Measurements from ENCODE around the gene HPCAL1. TPM values are rescaled to one million over a fixed set of nuclear protein-coding genes. Genes with fewer than 3 reads are reported as not detected.

HPCAL1 gene
- total RNA-seq, 2 experiments from 2014 or later, result 100 to 105 TPM

GRCh38 chr2:10411557-10411956 lies 108.9 kb downstream of the HPCAL1 start:
- no peak overlapping the region for H3K4me3 Mint-ChIP-seq
- H3K27ac Mint-ChIP-seq, result no peak overlapping the region
- DNase-seq, result no peak
- H3K27me3 Mint-ChIP-seq, result no peaks in the 10 kb centered on the region
- peaks cover 21% of the 10 kb centered on the region for H3K36me3 Mint-ChIP-seq
- H3K4me1 Mint-ChIP-seq, result peaks cover 39% of the 10 kb centered on the region
- H3K9me3 Mint-ChIP-seq, result no peaks in the 10 kb centered on the region

DNA sequence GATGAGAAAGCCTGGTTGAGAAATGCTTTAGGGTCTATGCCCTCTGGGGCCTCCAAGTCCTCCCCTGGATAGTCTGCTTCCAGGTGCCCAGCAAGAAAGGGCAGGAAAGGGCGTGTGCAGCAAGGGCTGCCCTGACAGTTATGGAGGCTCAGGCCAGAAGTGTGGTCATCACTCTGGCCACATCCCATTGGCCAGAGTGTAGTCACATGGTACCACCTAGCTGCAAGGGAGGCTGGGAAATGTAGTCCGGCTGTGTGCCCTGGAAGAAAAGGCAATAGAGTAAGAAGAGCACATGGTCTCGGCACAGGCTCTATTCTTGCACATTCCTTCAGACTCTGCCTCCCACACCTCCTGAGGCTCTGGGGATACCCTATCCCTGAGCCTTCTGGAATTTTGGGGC lies 109.7 kb downstream of the HPCAL1 start:
- no peaks in the 10 kb centered on the region for H3K27me3 Mint-ChIP-seq
- H3K9me3 Mint-ChIP-seq, result no peaks in the 10 kb centered on the region
- H3K4me3 Mint-ChIP-seq, result no peak overlapping the region
- H3K36me3 Mint-ChIP-seq, result peaks cover 17% of the 10 kb centered on the region
- peaks cover 33% of the 10 kb centered on the region for H3K4me1 Mint-ChIP-seq
- DNase-seq, result peak; percentile 36
- no peak overlapping the region for H3K27ac Mint-ChIP-seq

- DNase-seq, result no peak
- no peaks in the 10 kb centered on the region for H3K27me3 Mint-ChIP-seq
- no peak overlapping the region for H3K4me3 Mint-ChIP-seq
- no peaks in the 10 kb centered on the region for H3K9me3 Mint-ChIP-seq
- H3K4me1 Mint-ChIP-seq, result peaks cover 30% of the 10 kb centered on the region
- no peak overlapping the region for H3K27ac Mint-ChIP-seq
- H3K36me3 Mint-ChIP-seq, result peaks cover 17% of the 10 kb centered on the region
These were observed 110.8 kb downstream of the HPCAL1 start for GRCh38 chr2:10413503-10413902.

GRCh38 chr2:10413991-10414451 lies 111.3 kb downstream of the HPCAL1 start:
- H3K27ac Mint-ChIP-seq, result no peak overlapping the region
- no peaks in the 10 kb centered on the region for H3K9me3 Mint-ChIP-seq
- H3K27me3 Mint-ChIP-seq, result no peaks in the 10 kb centered on the region
- H3K4me1 Mint-ChIP-seq, result peaks cover 27% of the 10 kb centered on the region
- DNase-seq, result no peak
- peaks cover 17% of the 10 kb centered on the region for H3K36me3 Mint-ChIP-seq
- no peak overlapping the region for H3K4me3 Mint-ChIP-seq

- Mint-ChIP-seq H3K4me1 (peaks cover 21% of the 10 kb centered on the region), H3K36me3 (peaks cover 15% of the 10 kb centered on the region), H3K9me3 (no peaks in the 10 kb centered on the region), H3K4me3 (no peak overlapping the region), H3K27me3 (no peaks in the 10 kb centered on the region), H3K27ac (no peak overlapping the region)
- no peak for DNase-seq
These were observed 111.9 kb downstream of the HPCAL1 start for GRCh38 chr2:10414591-10414990.

DNA sequence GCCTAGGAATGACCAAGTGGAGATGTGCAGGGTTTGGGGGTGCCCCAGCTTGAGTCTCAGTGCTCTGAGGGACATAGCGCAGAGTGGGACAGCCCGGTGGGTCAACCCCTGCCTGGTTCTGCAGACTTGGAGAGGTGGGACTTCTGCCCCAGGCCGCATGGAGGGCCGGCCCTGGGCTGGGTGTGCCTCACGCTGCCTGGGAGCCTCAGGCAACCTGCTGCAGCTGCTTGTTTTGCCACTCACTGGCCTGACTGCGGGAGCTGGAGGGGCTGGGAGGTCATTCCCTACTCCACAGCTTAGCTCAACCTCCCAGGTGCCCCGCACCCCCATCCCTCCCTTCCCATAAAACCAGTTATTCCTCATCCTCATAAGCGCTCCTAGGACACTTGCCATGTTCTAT lies 112.3 kb downstream of the HPCAL1 start:
- no peak for DNase-seq
- H3K4me1 Mint-ChIP-seq, result peaks cover 19% of the 10 kb centered on the region
- H3K27me3 Mint-ChIP-seq, result no peaks in the 10 kb centered on the region
- H3K27ac Mint-ChIP-seq, result no peak overlapping the region
- H3K36me3 Mint-ChIP-seq, result peaks cover 15% of the 10 kb centered on the region
- no peak overlapping the region for H3K4me3 Mint-ChIP-seq
- no peaks in the 10 kb centered on the region for H3K9me3 Mint-ChIP-seq

GRCh38 chr2:10415640-10416039 lies 112.9 kb downstream of the HPCAL1 start:
- H3K4me1 Mint-ChIP-seq, result peaks cover 15% of the 10 kb centered on the region
- peaks cover 14% of the 10 kb centered on the region for H3K36me3 Mint-ChIP-seq
- H3K27ac Mint-ChIP-seq, result no peak overlapping the region
- DNase-seq, result no peak
- H3K4me3 Mint-ChIP-seq, result no peak overlapping the region
- H3K9me3 Mint-ChIP-seq, result no peaks in the 10 kb centered on the region
- H3K27me3 Mint-ChIP-seq, result no peaks in the 10 kb centered on the region

- no peaks in the 10 kb centered on the region for H3K9me3 Mint-ChIP-seq
- H3K27ac Mint-ChIP-seq, result no peak overlapping the region
- peaks cover 7% of the 10 kb centered on the region for H3K36me3 Mint-ChIP-seq
- no peaks in the 10 kb centered on the region for H3K27me3 Mint-ChIP-seq
- no peak for DNase-seq
- H3K4me3 Mint-ChIP-seq, result no peak overlapping the region
- peaks cover 15% of the 10 kb centered on the region for H3K4me1 Mint-ChIP-seq
These were observed 115.0 kb downstream of the HPCAL1 start for GRCh38 chr2:10417551-10418335.

DNA sequence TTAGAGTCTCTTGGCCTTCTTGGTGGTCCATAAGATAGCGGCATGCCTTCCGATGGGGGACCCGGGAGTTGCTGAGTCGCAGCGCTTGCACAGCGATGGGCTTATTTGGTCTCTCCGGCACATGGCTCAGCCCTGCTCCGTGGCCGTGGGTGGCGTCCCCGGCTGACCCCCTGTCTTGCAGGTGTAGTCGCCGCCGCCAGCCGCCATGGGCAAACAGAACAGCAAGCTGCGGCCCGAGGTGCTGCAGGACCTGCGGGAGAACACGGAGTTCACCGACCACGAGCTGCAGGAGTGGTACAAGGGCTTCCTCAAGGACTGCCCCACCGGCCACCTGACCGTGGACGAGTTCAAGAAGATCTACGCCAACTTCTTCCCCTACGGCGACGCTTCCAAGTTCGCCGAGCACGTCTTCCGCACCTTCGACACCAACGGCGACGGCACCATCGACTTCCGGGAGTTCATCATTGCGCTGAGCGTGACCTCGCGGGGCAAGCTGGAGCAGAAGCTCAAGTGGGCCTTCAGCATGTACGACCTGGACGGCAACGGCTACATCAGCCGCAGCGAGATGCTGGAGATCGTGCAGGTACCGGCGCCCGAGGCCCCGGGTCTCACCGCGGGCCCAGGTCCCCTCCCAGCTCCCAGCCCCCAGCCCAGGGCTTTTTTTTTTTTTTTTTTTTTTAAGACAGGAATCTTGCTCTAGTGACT lies 117.0 kb downstream of the HPCAL1 start:
- Mint-ChIP-seq H3K9me3 (no peaks in the 10 kb centered on the region), H3K4me1 (peaks cover 13% of the 10 kb centered on the region)

DNA sequence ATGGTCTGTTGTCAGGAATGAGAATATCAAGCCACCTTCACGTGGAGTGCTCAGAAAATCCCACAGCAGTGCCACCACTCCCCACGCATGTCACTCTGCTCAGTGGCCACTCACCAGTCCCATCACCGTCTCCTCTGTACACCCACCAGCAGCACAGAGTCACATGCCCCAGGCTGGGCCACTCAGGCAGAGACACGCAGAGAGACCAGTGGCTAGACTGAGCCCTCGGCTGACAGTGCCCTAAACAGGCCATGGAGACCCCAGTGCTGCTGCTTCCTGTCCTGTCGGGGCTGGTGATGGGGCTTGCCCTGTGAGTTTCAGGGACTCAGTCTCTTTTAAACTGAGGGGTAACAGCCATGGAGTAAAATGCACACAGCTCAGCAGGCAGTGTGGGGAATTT lies 119.5 kb downstream of the HPCAL1 start:
- H3K4me1 Mint-ChIP-seq, result peaks cover 11% of the 10 kb centered on the region
- H3K9me3 Mint-ChIP-seq, result no peaks in the 10 kb centered on the region

More for the DNA sequence above, 117.0 kb downstream of the HPCAL1 start:
- H3K36me3 Mint-ChIP-seq, result peaks cover 5% of the 10 kb centered on the region
- no peak overlapping the region for H3K4me3 Mint-ChIP-seq
- H3K27me3 Mint-ChIP-seq, result no peaks in the 10 kb centered on the region
- no peak for DNase-seq
- H3K27ac Mint-ChIP-seq, result no peak overlapping the region

GRCh38 chr2:10422732-10423399 lies 120.2 kb downstream of the HPCAL1 start:
- Mint-ChIP-seq H3K4me3 (no peak overlapping the region), H3K27me3 (no peaks in the 10 kb centered on the region), H3K4me1 (peaks cover 5% of the 10 kb centered on the region), H3K27ac (no peak overlapping the region), H3K36me3 (peaks cover 5% of the 10 kb centered on the region), H3K9me3 (no peaks in the 10 kb centered on the region)
- no peak for DNase-seq

More for the DNA sequence above, 119.5 kb downstream of the HPCAL1 start:
- H3K27me3 Mint-ChIP-seq, result no peaks in the 10 kb centered on the region
- no peak for DNase-seq
- no peak overlapping the region for H3K27ac Mint-ChIP-seq
- no peak overlapping the region for H3K4me3 Mint-ChIP-seq
- H3K36me3 Mint-ChIP-seq, result peaks cover 5% of the 10 kb centered on the region

DNA sequence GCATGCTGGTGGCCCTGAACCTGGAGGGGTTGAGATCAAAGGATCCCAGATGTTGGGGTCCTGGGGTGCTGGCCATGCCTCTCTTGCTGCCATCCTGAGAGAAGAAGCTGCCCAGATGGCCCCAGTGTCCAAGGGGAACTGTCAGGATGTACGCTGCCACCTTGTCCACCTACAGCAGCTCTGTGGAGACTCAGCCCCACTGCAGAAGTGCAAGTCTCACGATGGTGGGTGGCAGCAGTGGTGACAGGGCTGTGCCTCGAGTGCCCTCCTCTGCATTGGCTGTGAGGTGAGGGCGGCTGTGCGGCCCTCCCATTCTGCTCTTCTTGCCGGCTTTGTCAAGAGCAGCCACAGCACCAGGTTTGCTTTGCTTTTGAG lies 120.7 kb downstream of the HPCAL1 start:
- Mint-ChIP-seq H3K27me3 (no peaks in the 10 kb centered on the region), H3K4me1 (peaks cover 3% of the 10 kb centered on the region), H3K4me3 (no peak overlapping the region), H3K9me3 (no peaks in the 10 kb centered on the region), H3K36me3 (peaks cover 5% of the 10 kb centered on the region), H3K27ac (no peak overlapping the region)
- no peak for DNase-seq

- Mint-ChIP-seq H3K4me1 (no peaks in the 10 kb centered on the region), H3K9me3 (no peaks in the 10 kb centered on the region), H3K27ac (no peak overlapping the region), H3K36me3 (peaks cover 5% of the 10 kb centered on the region), H3K27me3 (no peaks in the 10 kb centered on the region), H3K4me3 (no peak overlapping the region)
- no peak for DNase-seq
These were observed 121.3 kb downstream of the HPCAL1 start for GRCh38 chr2:10424051-10424450.

- Mint-ChIP-seq H3K36me3 (peaks cover 5% of the 10 kb centered on the region), H3K27ac (no peak overlapping the region), H3K4me3 (no peak overlapping the region), H3K27me3 (no peaks in the 10 kb centered on the region), H3K9me3 (no peaks in the 10 kb centered on the region), H3K4me1 (no peaks in the 10 kb centered on the region)
- no peak for DNase-seq
These were observed 122.3 kb downstream of the HPCAL1 start for GRCh38 chr2:10424916-10425505.

GRCh38 chr2:10425699-10426098 lies 123.0 kb downstream of the HPCAL1 start:
- no peaks in the 10 kb centered on the region for H3K4me1 Mint-ChIP-seq
- no peaks in the 10 kb centered on the region for H3K27me3 Mint-ChIP-seq
- no peak overlapping the region for H3K27ac Mint-ChIP-seq
- peaks cover 3% of the 10 kb centered on the region for H3K36me3 Mint-ChIP-seq
- no peak for DNase-seq
- no peak overlapping the region for H3K4me3 Mint-ChIP-seq
- no peaks in the 10 kb centered on the region for H3K9me3 Mint-ChIP-seq

All from activated naive CD8-positive, alpha-beta T cell treated with anti-CD3 and anti-CD28 coated beads for 36 hours (primary cell).